ENCODE results near the gene AKAP11. TPM values are rescaled to one million over a fixed set of nuclear protein-coding genes. Genes with fewer than 3 reads are reported as not detected.

AKAP11 gene
- polyA plus RNA-seq, 3 donors = 1.2 to 6.8 (median 1.7) TPM

DNA sequence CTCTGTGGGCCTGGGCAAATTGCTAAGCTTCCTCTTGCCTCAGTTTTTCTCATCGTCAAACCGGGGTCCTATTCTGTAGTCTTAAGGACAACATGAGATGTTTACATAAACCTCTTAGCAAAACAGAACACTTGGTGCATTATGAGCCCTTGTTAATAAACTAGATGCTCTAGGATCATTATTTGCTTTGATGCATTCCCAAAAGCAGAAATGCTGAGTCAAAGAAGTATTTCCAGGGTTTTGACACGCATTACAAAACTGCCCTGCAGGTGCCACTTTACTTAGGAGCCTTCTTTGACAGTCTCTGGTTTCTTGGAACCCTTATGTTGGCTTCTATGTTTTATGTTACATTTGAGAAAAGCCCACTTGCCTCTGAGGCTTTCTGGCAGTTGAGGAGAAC lies 12.1 kb downstream of the AKAP11 start:
- Mint-ChIP-seq H3K36me3 (peaks cover 27 to 34% of the 10 kb centered on the region in 2 donors), H3K27ac (no peak overlapping the region), H3K27me3 (ENCODE audit: low read depth in 3 of 3) (no peaks in the 10 kb centered on the region), H3K4me1 (peaks cover 7% of the 10 kb centered on the region), H3K4me3 (no peak overlapping the region), H3K9me3 (no peaks in the 10 kb centered on the region)
- H3K4me2 ChIP-seq (replicated peaks; ENCODE audit: extremely low read depth, low read length, poor library complexity, severe bottlenecking) = no peak overlapping the region
- H3K36me3 ChIP-seq (replicated peaks in 1 of 2; ENCODE audit: control insufficient read depth in 1 of 2, insufficient read depth in 2 of 2, low read length in 2 of 2) = peaks cover 16 to 25% of the 10 kb centered on the region in 2 donors
- H3K9ac ChIP-seq (ENCODE audit: insufficient read depth, low read length, poor library complexity, severe bottlenecking) = no peak overlapping the region
- TF ChIP-seq, protein P1, sequence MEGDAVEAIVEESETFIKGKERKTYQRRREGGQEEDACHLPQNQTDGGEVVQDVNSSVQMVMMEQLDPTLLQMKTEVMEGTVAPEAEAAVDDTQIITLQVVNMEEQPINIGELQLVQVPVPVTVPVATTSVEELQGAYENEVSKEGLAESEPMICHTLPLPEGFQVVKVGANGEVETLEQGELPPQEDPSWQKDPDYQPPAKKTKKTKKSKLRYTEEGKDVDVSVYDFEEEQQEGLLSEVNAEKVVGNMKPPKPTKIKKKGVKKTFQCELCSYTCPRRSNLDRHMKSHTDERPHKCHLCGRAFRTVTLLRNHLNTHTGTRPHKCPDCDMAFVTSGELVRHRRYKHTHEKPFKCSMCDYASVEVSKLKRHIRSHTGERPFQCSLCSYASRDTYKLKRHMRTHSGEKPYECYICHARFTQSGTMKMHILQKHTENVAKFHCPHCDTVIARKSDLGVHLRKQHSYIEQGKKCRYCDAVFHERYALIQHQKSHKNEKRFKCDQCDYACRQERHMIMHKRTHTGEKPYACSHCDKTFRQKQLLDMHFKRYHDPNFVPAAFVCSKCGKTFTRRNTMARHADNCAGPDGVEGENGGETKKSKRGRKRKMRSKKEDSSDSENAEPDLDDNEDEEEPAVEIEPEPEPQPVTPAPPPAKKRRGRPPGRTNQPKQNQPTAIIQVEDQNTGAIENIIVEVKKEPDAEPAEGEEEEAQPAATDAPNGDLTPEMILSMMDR (IDR thresholded peaks at IDR 0.05) = no peak
- DNase-seq = no peak
- 100% methylated on average over 1 of the region's 3 CpGs for WGBS (ENCODE audit: insufficient coverage)
- peaks cover 55% of the 10 kb centered on the region for H4K20me1 ChIP-seq (ENCODE audit: insufficient read depth, low read length)
- H3K27me3 ChIP-seq (ENCODE audit: control insufficient read depth in 2 of 2, insufficient read depth in 2 of 2, low read length in 2 of 2) = no peaks in the 10 kb centered on the region
- H2AFZ ChIP-seq (ENCODE audit: insufficient read depth, low read depth, low read length, poor library complexity, severe bottlenecking) = no peak overlapping the region
- H3K9me3 ChIP-seq (replicated peaks in 1 of 2; ENCODE audit: control insufficient read depth in 1 of 2, insufficient read depth in 1 of 2, low read length in 2 of 2) = no peaks in the 10 kb centered on the region
- H3K4me1 ChIP-seq (ENCODE audit: control insufficient read depth in 1 of 2, insufficient read depth in 2 of 2, low read length in 2 of 2) = peaks cover 2 to 16% of the 10 kb centered on the region in 2 donors
- H3K27ac ChIP-seq (ENCODE audit: low read depth in 1 of 2, low read length in 2 of 2) = no peak overlapping the region
- no peak overlapping the region for H3K4me3 ChIP-seq (replicated peaks in 1 of 3; ENCODE audit: low read depth in 2 of 3, low read length in 3 of 3)
- intact Hi-C loops (cut with micrococcal nuclease) = no loop called here
- H3K79me2 ChIP-seq (ENCODE audit: insufficient read depth, low read length) = peaks cover 64% of the 10 kb centered on the region

DNA sequence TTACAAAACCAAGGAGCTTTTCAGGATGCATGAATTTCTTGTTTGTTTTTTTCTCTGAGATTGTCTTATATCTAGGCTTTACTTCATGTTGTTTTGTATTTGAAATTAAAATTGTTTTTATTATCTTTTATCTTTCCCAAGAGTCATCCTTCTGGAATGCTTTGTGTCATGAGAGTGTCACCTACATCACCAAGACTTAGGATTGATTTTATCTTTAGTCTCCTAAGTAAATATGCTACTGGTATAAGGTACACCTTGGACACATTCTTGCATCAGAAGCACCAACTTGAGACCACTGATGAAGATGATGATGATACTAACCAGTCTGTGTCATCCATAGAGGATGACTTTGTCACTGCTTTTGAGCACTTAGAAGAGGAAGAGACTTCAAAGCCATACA lies 26.4 kb downstream of the AKAP11 start:
- Histone ChIP-seq H4K20me1 (ENCODE audit: insufficient read depth, low read length) (no peaks in the 10 kb centered on the region), H3K9me3 (replicated peaks in 1 of 2; ENCODE audit: control insufficient read depth in 1 of 2, insufficient read depth in 1 of 2, low read length in 2 of 2) (no peaks in the 10 kb centered on the region), H3K9ac (ENCODE audit: insufficient read depth, low read length, poor library complexity, severe bottlenecking) (no peak overlapping the region), H3K4me2 (replicated peaks; ENCODE audit: extremely low read depth, low read length, poor library complexity, severe bottlenecking) (no peak overlapping the region), H3K27me3 (ENCODE audit: control insufficient read depth in 2 of 2, insufficient read depth in 2 of 2, low read length in 2 of 2) (no peaks in the 10 kb centered on the region), H3K4me3 (replicated peaks in 1 of 3; ENCODE audit: low read depth in 2 of 3, low read length in 3 of 3) (no peak overlapping the region), H3K27ac (ENCODE audit: low read depth in 1 of 2, low read length in 2 of 2) (no peak overlapping the region), H3K79me2 (ENCODE audit: insufficient read depth, low read length) (no peaks in the 10 kb centered on the region), H3K4me1 (ENCODE audit: control insufficient read depth in 1 of 2, insufficient read depth in 2 of 2, low read length in 2 of 2) (no peaks in the 10 kb centered on the region), H3K36me3 (replicated peaks in 1 of 2; ENCODE audit: control insufficient read depth in 1 of 2, insufficient read depth in 2 of 2, low read length in 2 of 2) (peaks cover 78 to 97% of the 10 kb centered on the region in 2 donors), H2AFZ (ENCODE audit: insufficient read depth, low read depth, low read length, poor library complexity, severe bottlenecking) (no peak overlapping the region)
- Mint-ChIP-seq H3K27me3 (ENCODE audit: low read depth in 3 of 3) (no peaks in the 10 kb centered on the region), H3K36me3 (peaks cover 70 to 73% of the 10 kb centered on the region in 2 donors), H3K4me1 (no peaks in the 10 kb centered on the region), H3K4me3 (no peak overlapping the region), H3K9me3 (peaks cover 0 to 8% (median 2%) of the 10 kb centered on the region in 7 donors), H3K27ac (no peak overlapping the region)
- TF ChIP-seq, protein P1 (IDR thresholded peaks at IDR 0.05) = no peak
- no peak for DNase-seq
- intact Hi-C loops (cut with micrococcal nuclease) = no loop called here
